KOPT-K1 (cell line): ENCODE results near the gene DBN1.
"Not testable (repeated sequence)": the region's sequence is repeated elsewhere in the genome, so short reads cannot be mapped to it uniquely, and the experiment has no call there.

Source experiments
- H3K27ac ChIP-seq: fragments of 200-600 bp; sonication (generic); 2 replicates; pipeline ENCODE4 v1.5.1; 2016; ENCODE audit warnings: antibody characterized with exemption, mild to moderate bottlenecking, low read depth, low read length; ENCODE audit not compliant: poor library complexity, severe bottlenecking
- H3K36me3 ChIP-seq: fragments of 200-600 bp; sonication (generic); 2 replicates; pipeline ENCODE4 v1.5.1; 2017; ENCODE audit warnings: antibody characterized with exemption, mild to moderate bottlenecking, low read length, moderate library complexity; ENCODE audit not compliant: insufficient read depth
- H3K9me3 ChIP-seq: fragments of 200-600 bp; sonication (generic); 2 replicates; pipeline ENCODE4 v1.5.1; 2017; ENCODE audit warnings: antibody characterized with exemption, low read length, mild to moderate bottlenecking; ENCODE audit not compliant: insufficient read depth, poor library complexity, severe bottlenecking

DBN1 gene

DNA sequence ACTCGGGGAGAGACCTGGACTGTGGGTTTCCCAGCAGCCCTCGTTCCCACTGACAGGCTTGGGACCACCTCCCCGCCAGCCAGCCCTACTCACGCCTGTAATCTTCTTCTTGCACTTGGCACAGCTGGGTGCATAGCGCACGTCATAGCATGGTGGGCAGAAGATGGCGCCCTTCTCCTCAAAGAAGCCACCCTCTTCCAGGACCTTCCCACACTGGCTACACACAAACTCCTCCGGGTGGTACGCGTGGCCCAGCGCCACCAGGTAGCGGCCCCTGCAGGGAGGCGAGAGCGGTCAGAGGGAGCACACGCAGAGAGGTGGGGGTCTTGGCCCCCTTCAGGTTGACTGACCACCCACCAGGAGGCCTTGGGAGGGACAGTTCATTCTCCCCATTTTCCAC lies 14.5 kb upstream of the DBN1 start:
- no peak overlapping the region for H3K27ac ChIP-seq
- H3K36me3 ChIP-seq = no peaks in the 10 kb centered on the region
- H3K9me3 ChIP-seq = no peaks in the 10 kb centered on the region

DNA sequence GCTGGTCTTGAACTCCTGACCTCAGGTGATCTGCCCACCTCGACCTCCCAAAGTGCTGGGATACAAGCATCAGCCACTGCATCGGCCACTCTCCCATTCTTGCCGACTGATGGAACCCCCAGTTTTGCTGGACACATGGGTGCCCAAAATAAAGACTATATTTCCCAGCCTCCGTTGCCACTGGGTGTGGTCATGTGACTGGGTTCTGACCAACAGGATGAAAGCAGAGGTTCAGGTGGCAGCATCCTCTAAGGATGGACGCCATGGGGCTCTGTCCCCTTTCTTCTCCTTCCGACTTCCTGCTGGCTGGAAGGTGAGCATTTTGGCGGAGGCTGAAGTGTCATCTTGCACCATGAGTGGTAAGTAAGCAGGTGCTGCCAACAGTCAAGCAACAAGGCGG lies 13.7 kb upstream of the DBN1 start:
- Histone ChIP-seq H3K9me3 (no peaks in the 10 kb centered on the region), H3K36me3 (no peaks in the 10 kb centered on the region)

DNA sequence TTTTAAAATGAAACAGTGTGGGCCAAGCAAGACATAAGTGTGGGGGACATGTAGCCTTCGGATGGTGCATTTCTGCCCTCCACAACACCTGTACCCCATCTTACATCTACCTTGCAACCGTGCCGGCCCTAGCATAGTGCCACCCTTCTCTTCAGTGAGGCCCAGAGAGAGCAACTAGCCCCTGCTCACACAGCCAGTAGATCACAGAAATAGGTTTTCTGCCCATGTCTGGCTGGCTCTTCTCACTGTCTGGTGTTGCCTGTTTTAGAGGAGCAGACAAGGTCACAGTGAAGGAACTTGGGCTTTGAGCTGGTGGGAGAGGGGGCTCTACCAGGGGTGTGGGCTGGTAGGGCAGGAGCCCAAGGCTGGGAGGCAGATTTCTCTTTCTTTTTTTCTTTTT lies 12.8 kb upstream of the DBN1 start:
- Histone ChIP-seq H3K27ac (no peak overlapping the region), H3K9me3 (no peaks in the 10 kb centered on the region), H3K36me3 (no peaks in the 10 kb centered on the region)

More for the DNA sequence above, 13.7 kb upstream of the DBN1 start:
- no peak overlapping the region for H3K27ac ChIP-seq

DNA sequence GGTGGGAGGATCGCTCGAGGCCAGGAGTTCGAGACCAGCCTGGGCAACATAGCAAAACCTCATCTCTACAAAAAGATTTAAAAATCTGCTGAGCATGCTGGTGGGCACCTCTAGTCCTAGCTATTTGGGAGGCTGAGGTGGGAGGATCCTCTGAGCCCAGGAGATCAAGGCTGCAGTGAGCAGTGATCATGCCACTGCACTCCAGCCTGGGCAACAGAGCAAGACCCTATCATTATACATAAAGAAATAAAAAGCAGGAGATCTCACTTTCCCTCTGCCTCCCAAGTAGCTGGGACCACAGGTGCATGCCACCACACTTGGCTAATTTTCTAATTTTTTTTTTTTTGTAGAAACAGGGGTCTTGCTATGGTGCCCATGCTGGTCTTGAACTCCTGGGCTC lies 12.3 kb upstream of the DBN1 start:
- not testable (repeated sequence) for H3K36me3 ChIP-seq, H3K27ac ChIP-seq, H3K9me3 ChIP-seq

DNA sequence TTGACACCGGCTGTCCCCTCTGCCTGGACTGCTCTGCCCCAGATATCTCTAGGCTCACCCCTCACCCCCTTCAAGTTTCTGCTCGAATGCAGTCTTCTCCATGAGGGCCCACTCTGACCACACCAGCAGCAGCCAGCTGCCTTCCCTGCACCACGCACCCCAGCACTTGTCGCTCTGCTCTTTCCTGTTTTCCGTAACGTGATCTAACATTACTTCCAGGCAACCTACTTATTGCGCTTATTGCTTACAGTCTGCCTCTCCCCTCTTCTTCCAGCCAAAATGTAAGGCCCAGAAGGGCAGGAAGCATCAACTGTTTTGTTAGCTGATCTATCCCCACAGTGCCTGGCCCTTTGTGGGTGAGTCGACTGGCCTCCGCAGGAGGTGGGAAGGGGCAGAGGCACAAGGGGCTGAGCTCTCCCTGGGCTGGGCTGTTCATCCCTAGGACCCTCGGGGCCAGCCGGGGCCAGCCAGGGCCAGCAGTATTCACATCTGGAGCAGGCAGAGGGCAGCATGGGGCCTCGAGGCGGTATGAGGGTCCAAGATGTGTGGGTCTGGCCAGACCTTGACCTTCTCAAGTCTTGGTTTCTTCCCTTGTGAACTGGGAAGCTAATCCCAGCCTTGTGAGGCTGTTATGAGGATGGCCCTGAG lies 11.6 kb upstream of the DBN1 start:
- Histone ChIP-seq H3K36me3 (no peaks in the 10 kb centered on the region), H3K27ac (no peak overlapping the region), H3K9me3 (no peaks in the 10 kb centered on the region)

DNA sequence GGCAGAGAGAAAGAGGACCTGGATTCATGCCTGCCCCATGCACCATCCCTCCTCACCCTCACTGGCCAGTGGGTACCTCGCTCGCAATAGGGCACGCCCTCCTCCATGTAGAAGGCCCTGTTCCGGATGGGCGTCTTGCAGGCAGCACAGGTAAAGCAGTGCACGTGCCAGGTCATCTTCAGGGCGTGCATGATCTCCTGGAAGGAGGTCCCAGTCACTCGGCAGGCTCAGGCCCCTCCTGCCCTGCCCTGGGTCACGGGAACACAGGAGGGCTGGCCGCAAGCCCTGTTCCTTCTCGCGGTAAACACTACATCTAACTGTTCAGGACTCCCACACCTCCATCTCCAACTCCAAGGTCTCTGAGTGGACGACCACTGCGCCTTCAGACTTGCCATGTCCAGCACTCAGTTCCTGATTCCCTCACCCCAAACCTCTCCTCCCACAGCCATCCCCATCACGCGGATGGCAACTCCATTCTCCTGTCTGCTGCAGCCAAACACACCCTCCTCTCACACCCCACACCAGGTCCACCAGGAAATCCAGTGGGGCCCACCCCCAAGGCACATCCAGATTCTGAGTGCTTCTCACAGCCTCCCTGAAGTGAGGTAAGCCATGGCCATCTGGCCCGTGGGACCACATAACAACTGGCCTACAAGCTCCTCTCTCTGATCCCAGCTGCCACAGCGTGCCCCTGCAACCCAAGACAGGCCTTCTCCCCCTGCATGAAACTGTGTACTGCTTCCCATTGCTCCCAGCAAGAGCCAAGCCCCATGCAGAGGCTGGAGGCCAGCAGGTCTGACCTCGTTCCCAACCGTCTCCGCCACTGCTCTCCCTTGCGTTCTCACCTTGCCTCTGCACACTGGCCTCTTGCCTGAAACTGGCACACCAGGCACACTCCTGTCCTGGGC lies 10.8 kb upstream of the DBN1 start:
- no peaks in the 10 kb centered on the region for H3K36me3 ChIP-seq
- H3K9me3 ChIP-seq = no peaks in the 10 kb centered on the region
- no peak overlapping the region for H3K27ac ChIP-seq

DNA sequence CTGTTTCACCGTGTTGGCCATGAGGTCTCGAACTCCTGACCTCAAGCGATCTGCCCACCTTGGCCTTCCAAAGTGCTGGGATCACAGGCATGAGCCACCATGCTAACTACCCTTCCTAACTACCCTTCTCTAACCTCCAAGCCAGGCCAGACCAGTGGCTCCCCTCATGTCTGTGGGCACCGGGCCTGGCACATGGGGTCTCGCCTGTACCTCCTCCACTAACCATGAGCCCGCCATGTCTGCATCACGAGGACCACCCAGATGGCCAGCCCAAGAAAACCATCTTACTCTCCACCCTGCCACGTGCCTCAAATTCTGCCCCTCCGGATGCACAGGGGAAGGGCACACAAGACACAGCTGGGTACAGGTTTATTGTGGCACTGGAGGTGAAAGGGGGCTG lies 9.6 kb upstream of the DBN1 start:
- Histone ChIP-seq H3K9me3 (no peaks in the 10 kb centered on the region), H3K27ac (no peak overlapping the region), H3K36me3 (no peaks in the 10 kb centered on the region)

DNA sequence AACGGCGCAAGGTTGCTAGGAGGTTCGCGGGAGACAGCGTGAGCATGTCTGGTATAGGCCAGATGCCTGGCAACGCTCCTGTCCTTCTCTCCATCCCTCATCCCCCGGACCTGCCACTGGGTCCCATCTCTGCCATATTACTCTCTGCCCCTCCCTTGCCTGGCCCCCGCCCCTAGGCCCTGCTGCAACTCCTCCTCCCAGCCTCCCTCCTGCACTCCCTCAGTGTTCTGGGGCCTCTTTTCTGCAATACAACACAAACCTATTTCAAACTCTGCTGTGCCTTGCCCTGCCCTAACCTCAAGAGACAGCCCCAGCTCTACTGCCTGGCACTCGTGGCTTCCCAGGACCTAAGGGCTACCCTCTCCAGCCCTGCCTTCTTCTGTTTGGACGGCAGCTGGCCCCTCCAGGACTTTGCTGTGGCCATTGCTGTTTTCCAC lies 8.9 kb upstream of the DBN1 start:
- H3K36me3 ChIP-seq = no peaks in the 10 kb centered on the region
- H3K9me3 ChIP-seq = no peaks in the 10 kb centered on the region
- H3K27ac ChIP-seq = no peak overlapping the region

DNA sequence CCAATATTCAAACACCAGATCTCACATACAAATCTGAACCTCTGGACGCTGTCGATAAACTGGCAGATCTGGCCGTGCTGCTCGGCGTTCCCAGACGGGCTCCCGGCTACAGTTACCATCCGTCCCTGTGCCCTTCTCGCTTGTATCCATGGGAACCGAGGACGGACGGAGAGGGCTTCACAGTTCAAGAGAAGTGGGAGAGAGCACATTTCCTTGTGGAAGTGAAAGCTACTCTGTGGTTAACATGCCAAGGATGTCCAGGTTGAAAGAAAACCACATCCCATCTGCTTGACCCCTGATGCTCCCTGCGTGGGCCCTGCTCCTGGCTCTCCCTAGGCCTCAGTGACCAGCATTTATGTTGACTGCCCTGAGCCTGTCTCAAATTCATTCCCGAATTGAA lies 6.3 kb upstream of the DBN1 start:
- Histone ChIP-seq H3K36me3 (no peaks in the 10 kb centered on the region), H3K27ac (no peak overlapping the region), H3K9me3 (no peaks in the 10 kb centered on the region)

DNA sequence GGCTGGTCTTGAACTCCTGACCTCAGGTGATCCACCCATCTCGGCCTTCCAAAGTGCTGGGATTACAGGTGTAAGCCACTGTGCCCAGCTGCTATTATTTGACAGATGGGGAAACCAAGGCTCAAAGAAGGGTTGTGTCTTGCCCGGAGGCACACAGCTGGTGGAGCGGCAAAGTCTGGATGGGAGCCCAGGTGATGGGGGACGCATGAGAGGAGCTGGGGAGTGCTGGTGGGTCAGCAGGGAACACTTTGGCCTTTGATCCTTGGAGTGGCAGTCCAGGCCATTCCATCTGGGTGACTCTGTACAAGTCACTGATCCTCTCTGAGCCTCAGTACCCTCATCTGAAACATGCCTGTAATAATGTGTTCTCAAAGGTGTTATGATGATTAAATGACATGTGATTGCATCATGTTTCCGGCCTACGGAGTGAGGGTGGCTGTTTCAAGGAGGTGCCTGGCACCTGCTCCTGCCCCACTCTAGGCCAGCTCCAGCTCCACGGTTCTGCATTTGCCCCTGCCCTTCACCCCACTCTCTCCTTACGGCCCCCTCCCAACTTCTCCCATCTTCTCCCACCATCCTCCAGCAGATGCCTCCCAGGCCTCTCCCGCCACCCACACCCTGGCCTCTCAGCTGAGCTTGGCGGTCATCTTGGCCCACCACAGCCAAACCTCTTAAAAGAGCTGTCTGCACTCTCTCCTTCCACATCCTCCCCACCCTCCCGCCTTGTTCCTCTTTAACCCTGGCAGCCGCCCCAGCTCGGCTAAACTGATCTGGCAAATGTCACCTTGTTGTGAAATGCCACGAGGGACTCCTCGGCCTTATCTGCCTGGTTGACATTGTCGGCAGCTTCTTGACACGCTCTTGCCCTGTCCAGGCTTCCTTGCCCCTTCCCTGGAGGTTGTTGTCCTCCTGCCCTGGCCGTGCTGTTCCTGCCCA lies 5.5 kb upstream of the DBN1 start:
- Histone ChIP-seq H3K9me3 (no peaks in the 10 kb centered on the region), H3K27ac (no peak overlapping the region)

DNA sequence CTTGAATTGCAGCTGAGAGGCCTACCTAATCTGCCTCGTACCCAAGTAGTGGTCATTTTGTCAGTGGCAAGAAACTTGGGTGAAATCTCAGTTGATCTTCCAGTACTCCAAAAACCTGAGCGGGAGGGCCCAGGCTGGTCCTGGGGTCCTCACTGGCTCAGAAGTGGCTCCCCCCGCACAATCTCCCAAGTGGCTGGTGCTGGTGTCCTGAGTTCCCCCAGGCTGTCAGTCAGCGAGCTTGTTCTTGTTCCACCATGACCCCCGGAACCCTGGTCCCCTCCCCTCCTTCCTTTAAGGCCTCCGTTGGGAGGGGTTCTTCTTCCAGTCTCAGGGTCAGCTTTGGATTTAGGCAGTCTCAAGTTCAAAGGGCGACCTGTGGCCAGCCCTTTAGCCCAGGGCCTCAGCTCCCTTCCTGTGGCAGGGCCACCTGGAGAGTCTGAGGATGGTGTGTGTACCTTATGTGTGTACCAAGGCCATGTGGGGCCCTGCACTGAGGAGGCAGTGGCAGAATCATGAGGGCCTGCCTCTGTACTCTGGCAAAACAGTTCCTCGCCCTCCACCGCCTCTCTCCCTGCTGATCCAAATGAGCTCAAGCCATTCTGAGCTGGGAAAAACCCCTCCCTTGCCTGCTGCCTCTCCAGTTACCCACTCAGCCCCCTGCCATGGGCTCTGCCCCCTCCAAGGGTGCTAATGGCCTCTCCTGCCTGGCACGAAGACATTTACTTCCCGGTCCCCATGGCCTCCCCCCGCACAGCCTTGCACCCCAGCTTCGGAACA lies 4.5 kb upstream of the DBN1 start:
- no peak overlapping the region for H3K27ac ChIP-seq
- H3K9me3 ChIP-seq = no peaks in the 10 kb centered on the region
- H3K36me3 ChIP-seq = no peaks in the 10 kb centered on the region

More for the DNA sequence above, 5.5 kb upstream of the DBN1 start:
- H3K36me3 ChIP-seq = no peaks in the 10 kb centered on the region

DNA sequence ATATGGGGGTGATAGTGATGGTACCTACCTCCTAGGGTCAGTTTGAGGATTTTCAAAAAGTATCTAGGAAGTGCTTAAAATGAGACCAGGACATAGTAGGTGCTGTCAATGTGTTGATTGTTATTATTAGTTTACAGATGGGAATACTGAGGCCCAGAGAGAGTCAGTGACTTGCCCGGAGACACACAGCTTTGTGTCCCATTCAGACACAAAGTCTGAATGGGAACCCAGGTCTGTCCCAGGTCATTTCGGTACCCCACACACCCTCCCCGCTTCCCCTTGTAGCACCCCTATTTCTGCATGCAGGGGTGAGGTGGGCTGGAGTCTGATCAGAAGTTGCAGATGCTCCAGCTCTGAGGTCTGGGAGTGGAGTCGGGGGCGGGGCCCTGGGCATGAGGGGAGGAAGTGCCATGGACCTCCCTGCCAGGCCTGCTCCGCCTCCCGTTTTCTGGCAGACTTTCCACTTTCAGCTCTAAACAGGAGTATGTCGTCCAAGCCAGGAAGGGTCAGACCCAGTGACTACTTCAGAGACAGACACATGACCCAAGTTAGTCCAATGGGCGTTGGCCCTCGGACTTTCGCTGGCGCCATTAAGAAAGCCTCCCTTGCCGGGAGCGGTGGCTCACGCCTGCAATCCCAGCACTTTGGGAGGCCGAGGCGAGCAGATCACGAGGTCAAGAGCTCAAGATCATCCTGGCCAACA lies 3.2 kb upstream of the DBN1 start:
- Histone ChIP-seq H3K9me3 (no peaks in the 10 kb centered on the region), H3K27ac (no peak overlapping the region), H3K36me3 (no peaks in the 10 kb centered on the region)

DNA sequence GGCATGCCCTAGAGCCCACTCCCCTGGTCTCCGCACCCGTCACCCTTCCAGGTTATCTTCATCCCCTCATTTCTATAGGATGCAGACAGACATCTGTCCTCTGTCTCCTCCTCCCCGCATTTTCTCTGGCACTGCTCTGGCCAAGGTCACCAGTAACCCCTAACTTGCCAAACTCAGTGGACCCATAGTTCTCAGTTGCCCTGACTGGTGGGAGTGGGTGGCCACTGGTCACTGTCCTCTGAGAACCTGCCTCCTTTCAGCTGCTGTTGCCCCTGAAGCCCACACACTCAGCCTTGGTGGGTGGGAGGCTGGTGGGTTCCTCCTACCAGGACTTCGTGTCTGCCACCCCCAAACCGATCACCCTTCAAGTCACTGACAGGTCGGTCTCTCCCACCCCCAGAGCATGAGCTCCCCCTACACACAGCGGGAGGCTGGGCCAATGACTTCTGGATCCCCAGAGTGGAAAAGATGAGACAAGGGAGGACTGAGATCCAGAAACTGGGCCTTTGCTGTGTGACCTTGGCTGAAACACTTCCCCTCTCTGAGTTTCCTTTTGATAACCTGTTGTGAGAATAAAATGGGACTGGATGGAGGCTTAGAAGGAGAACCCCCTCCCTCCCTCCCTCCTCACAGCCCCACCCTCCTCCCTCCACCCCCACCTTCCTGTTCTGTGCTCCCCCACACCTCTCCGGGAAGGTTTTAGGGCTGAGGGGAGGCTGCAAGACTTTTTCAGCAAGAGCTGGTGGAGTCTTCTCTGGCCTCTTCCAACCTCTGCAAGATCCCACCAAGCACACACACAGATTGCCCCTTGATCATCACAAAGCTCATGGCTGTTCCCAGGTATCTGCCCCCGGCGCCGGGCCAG lies 2.4 kb upstream of the DBN1 start:
- Histone ChIP-seq H3K27ac (no peak overlapping the region), H3K36me3 (no peaks in the 10 kb centered on the region), H3K9me3 (no peaks in the 10 kb centered on the region)
